GM23338 (cell line): ENCODE data around the gene MLLT10. TPM values are rescaled to one million over a fixed set of nuclear protein-coding genes. Genes with fewer than 3 reads are reported as not detected.

Experiments used
- ATAC-seq: fragments of 200-7000 bp; cut with Tn5 transposase; 3 replicates; pipeline ENCODE4 v1.9.1; 2020
- DNase-seq: peaks from one replicate; pipeline ENCODE4 v3.0.0-alpha.2; 2015; ENCODE audit warnings: low spot score
- H2AFZ ChIP-seq: fragments of 200-600 bp; sonication (generic); 2 replicates; pipeline ENCODE4 v1.8.0; 2016; ENCODE audit warnings: antibody characterized with exemption, mild to moderate bottlenecking, moderate library complexity
- H3F3A ChIP-seq: fragments of 200-600 bp; sonication (generic); replicated peaks from 2 replicates; pipeline ENCODE4 v1.8.0; 2017; ENCODE audit warnings: antibody characterized with exemption, mixed run types, low read depth
- H3K27ac ChIP-seq: fragments of 200-600 bp; sonication (generic); 2 replicates; pipeline ENCODE4 v1.6.1; 2016; ENCODE audit warnings: low read depth
- H3K27me3 ChIP-seq: fragments of 200-600 bp; sonication (generic); 2 replicates; pipeline ENCODE4 v1.8.0; 2016; ENCODE audit warnings: mild to moderate bottlenecking, mixed run types, moderate library complexity; ENCODE audit not compliant: insufficient read depth
- H3K36me3 ChIP-seq: fragments of 200-600 bp; sonication (generic); 2 replicates; pipeline ENCODE4 v1.8.0; 2016; ENCODE audit warnings: mild to moderate bottlenecking; ENCODE audit not compliant: insufficient read depth
- H3K4me1 ChIP-seq: fragments of 200-600 bp; sonication (generic); 2 replicates; pipeline ENCODE4 v1.8.0; 2016; ENCODE audit warnings: mild to moderate bottlenecking, moderate library complexity; ENCODE audit not compliant: insufficient read depth
- H3K4me2 ChIP-seq: fragments of 200-600 bp; sonication (generic); 2 replicates; pipeline ENCODE4 v1.7.1; 2017; ENCODE audit warnings: mixed run types
- H3K4me3 ChIP-seq: fragments of 200-600 bp; sonication (generic); 2 replicates; pipeline ENCODE4 v1.6.1; 2016; ENCODE audit warnings: mixed run types
- H3K79me2 ChIP-seq: fragments of 200-600 bp; sonication (generic); replicated peaks from 2 replicates; pipeline ENCODE4 v1.8.0; 2017; ENCODE audit warnings: mild to moderate bottlenecking; ENCODE audit not compliant: insufficient read depth
- H3K9me2 ChIP-seq: fragments of 200-600 bp; sonication (generic); 2 replicates; pipeline ENCODE4 v1.8.0; 2017; ENCODE audit not compliant: insufficient read depth
- H4K20me1 ChIP-seq: fragments of 200-600 bp; sonication (generic); replicated peaks from 2 replicates; pipeline ENCODE4 v1.8.0; 2017; ENCODE audit warnings: mild to moderate bottlenecking; ENCODE audit not compliant: insufficient read depth
- H3K27ac Mint-ChIP-seq: 2 replicates; pipeline ENCODE4 v1.8.0; 2020; ENCODE audit warnings: inconsistent platforms, mild to moderate bottlenecking, moderate library complexity, mixed read lengths
- H3K27me3 Mint-ChIP-seq: 3 replicates; pipeline ENCODE4 v1.8.0; 2022; ENCODE audit warnings: low read depth, mild to moderate bottlenecking, moderate library complexity, mixed read lengths, inconsistent platforms; ENCODE audit not compliant: insufficient read depth, poor library complexity
- H3K36me3 Mint-ChIP-seq: 3 replicates; pipeline ENCODE4 v1.8.0; 2021; ENCODE audit warnings: low read depth, mild to moderate bottlenecking, inconsistent platforms, moderate library complexity, mixed read lengths
- H3K4me1 Mint-ChIP-seq: 3 replicates; pipeline ENCODE4 v1.8.0; 2020; ENCODE audit warnings: mild to moderate bottlenecking, inconsistent platforms, mixed read lengths
- H3K4me3 Mint-ChIP-seq: 3 replicates; pipeline ENCODE4 v1.8.0; 2021; ENCODE audit warnings: moderate library complexity, mild to moderate bottlenecking, inconsistent platforms, mixed read lengths
- H3K9me3 Mint-ChIP-seq: 3 replicates; pipeline ENCODE4 v1.8.0; 2020; ENCODE audit warnings: moderate library complexity, mild to moderate bottlenecking, inconsistent platforms, mixed read lengths
- ETS1 ChIP-seq: IDR thresholded peaks from 2 replicates; pipeline ENCODE4 v1.6.1; 2016; ENCODE audit warnings: antibody characterized with exemption
- EZH2 ChIP-seq: fragments of 200-600 bp; sonication (generic); IDR thresholded peaks from one replicate; pipeline ENCODE4 v1.8.0; 2017; ENCODE audit warnings: antibody characterized with exemption, mild to moderate bottlenecking, low read depth; ENCODE audit not compliant: unreplicated experiment
- JUNB ChIP-seq: IDR thresholded peaks from one replicate; pipeline ENCODE4 v1.6.1; 2016; ENCODE audit warnings: antibody characterized with exemption; ENCODE audit not compliant: unreplicated experiment
- NANOG ChIP-seq: IDR thresholded peaks from 2 replicates; pipeline ENCODE4 v1.6.1; 2016; ENCODE audit warnings: antibody characterized with exemption, borderline replicate concordance
- POLR2AphosphoS5 ChIP-seq: IDR thresholded peaks from 2 replicates; pipeline ENCODE4 v1.6.1; 2016; ENCODE audit warnings: antibody characterized with exemption, low read depth
- STAT1 ChIP-seq: IDR thresholded peaks from one replicate; pipeline ENCODE4 v1.6.1; 2016; ENCODE audit warnings: antibody characterized with exemption; ENCODE audit not compliant: unreplicated experiment
- ZNF114 ChIP-seq: fragments of 250-450 bp; sonication (Bioruptor Pico); IDR thresholded peaks from 2 replicates; pipeline ENCODE4 v1.5.0; 2020; ENCODE audit warnings: mild to moderate bottlenecking, moderate library complexity
- ZNF331 ChIP-seq: fragments of 250-450 bp; sonication (Bioruptor Pico); IDR thresholded peaks from 2 replicates; pipeline ENCODE4 v1.5.0; 2020; ENCODE audit warnings: low read depth, mild to moderate bottlenecking, moderate library complexity
- polyA plus RNA-seq: library from polyadenylated mRNA; unstranded; fragments of >200 nt; fragmentation: Nextera tagmentation; extraction: Ambion mirVana; gene quantifications from 2 replicates; pipeline ENCODE4 v1.2.1, GENCODE V29; 2016
- total RNA-seq: library from RNA; depleted of rRNA; stranded (reverse); fragments of >200 nt; shearing (Covaris generic); gene quantifications from 2 replicates; pipeline ENCODE4 v1.2.3, GENCODE V29; 2014
- TF ChIP-seq, protein P1 (sequence below), 2 experiments: fragments of 200-600 bp in 1 of 2; sonication (generic) in 1 of 2; conservative IDR thresholded peaks; 2 replicates each; pipeline versions ENCODE4 v1.5.1 to v1.6.1; 2016 to 2017; ENCODE audit warnings: antibody characterized with exemption in 2 of 2, low read depth in 2 of 2, mild to moderate bottlenecking in 2 of 2, moderate library complexity in 1 of 2

MLLT10 gene
- total and polyA plus RNA-seq, 2 experiments from 2014 or later = 28.8 to 55.4 TPM

- H3K27ac ChIP-seq = peak overlapping the region; percentile 35; the same call in 1 of the 2 replicates
- H3K9me2 ChIP-seq = no peaks in the 10 kb centered on the region
- no peaks in the 10 kb centered on the region for H3K9me3 Mint-ChIP-seq
- DNase-seq (peak; percentile 62), ATAC-seq (peak; percentile 20)
- H3K4me1 Mint-ChIP-seq = peaks cover 79% of the 10 kb centered on the region
- H3K79me2 ChIP-seq = no peaks in the 10 kb centered on the region; the same call in 1 of the 2 replicates
- H3K27me3 ChIP-seq = peaks cover 52% of the 10 kb centered on the region
- no peaks in the 10 kb centered on the region for H3K36me3 Mint-ChIP-seq
- H3K27ac Mint-ChIP-seq = peak overlapping the region; percentile 97
- peaks cover 5% of the 10 kb centered on the region; the same call in 1 of the 2 replicates for H3F3A ChIP-seq
- peak overlapping the region; percentile 78 for H3K4me3 Mint-ChIP-seq
- TF ChIP-seq NANOG (no peak), ZNF331 (CRISPR knock-in tag) (no peak), JUNB (no peak), ZNF114 (CRISPR knock-in tag) (no peak), STAT1 (no peak), POLR2AphosphoS5 (no peak), EZH2 (peak; percentile 8)
- TF ChIP-seq, protein P1, sequence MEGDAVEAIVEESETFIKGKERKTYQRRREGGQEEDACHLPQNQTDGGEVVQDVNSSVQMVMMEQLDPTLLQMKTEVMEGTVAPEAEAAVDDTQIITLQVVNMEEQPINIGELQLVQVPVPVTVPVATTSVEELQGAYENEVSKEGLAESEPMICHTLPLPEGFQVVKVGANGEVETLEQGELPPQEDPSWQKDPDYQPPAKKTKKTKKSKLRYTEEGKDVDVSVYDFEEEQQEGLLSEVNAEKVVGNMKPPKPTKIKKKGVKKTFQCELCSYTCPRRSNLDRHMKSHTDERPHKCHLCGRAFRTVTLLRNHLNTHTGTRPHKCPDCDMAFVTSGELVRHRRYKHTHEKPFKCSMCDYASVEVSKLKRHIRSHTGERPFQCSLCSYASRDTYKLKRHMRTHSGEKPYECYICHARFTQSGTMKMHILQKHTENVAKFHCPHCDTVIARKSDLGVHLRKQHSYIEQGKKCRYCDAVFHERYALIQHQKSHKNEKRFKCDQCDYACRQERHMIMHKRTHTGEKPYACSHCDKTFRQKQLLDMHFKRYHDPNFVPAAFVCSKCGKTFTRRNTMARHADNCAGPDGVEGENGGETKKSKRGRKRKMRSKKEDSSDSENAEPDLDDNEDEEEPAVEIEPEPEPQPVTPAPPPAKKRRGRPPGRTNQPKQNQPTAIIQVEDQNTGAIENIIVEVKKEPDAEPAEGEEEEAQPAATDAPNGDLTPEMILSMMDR (conservative IDR thresholded peaks at IDR 0.05; ENCODE audit: low read depth in 2 of 2) = no peak
- H3K27me3 Mint-ChIP-seq = peaks cover 31% of the 10 kb centered on the region
- H3K36me3 ChIP-seq = no peaks in the 10 kb centered on the region
- H3K4me2 ChIP-seq = peak overlapping the region; percentile 85
- no peaks in the 10 kb centered on the region for H4K20me1 ChIP-seq
- 0 out of 2 replicates have a peak overlapping the region, but pooled peaks have one; percentile 12 for H2AFZ ChIP-seq
- peaks cover 74% of the 10 kb centered on the region for H3K4me1 ChIP-seq
- peak overlapping the region; percentile 64 for H3K4me3 ChIP-seq
Observed at GRCh38 chr10:21508706-21509331, 25.2 kb upstream of the MLLT10 start.

DNA sequence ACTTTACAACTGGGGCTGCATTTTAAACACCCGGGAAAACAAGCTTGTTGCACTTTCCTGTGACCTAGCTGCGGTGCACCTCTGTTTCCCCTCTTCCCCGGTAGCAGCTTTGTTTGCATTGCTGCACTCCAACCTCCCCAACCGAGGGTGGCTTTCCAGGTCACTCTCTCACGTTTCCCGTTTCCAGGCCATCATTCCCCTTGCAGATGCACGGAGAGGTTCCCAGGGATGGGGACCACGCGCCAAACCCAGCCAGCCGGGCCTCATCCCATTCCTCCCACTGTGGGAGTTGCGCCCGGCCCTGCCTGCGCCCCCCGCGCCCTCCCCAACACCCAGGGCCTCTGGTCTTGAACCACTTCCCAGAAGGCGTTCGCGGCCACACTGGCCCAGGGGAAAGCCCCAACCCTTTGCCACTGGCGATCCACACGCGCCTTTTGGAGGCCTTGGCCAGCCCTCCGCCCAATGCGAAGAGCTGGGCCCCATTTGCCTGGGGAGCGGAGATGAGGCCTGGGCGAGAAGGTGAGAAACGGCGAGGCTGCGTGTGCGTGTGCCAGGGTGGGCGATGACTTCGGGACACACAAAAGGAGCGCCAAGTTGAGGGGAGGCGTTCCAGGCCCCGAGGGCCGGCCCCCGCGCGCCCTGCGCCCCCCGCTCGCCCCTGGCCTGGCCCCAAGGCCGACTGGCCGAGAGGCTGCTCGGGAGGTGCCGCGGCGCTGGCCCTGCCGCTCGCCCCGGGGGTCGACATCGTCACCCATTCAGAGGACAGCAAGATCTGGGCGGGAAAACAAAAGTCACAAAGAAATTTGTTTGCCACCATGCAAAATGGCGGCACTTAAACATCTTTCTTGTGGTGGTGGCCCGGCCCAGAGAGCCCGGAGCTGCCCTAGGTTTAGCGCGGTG, 24.4 kb upstream of the MLLT10 start:
- peaks cover 32% of the 10 kb centered on the region for H3K27me3 Mint-ChIP-seq
- H3K79me2 ChIP-seq = peaks cover 5% of the 10 kb centered on the region; the same call in 1 of the 2 replicates
- H3K4me1 ChIP-seq = peaks cover 74% of the 10 kb centered on the region
- peaks cover 53% of the 10 kb centered on the region for H3K27me3 ChIP-seq
- no peaks in the 10 kb centered on the region for H3K9me2 ChIP-seq
- H3K4me3 ChIP-seq = peak overlapping the region; percentile 64
- H3K27ac Mint-ChIP-seq = peak overlapping the region; percentile 97
- H3K4me3 Mint-ChIP-seq = peak overlapping the region; percentile 78
- DNase-seq = peak; percentile 83
- H3K9me3 Mint-ChIP-seq = no peaks in the 10 kb centered on the region
- no peaks in the 10 kb centered on the region for H3K36me3 Mint-ChIP-seq
- ATAC-seq = peak; percentile 20
- H3K27ac ChIP-seq = peak overlapping the region; percentile 79
- H3K36me3 ChIP-seq = no peaks in the 10 kb centered on the region
- H4K20me1 ChIP-seq = no peaks in the 10 kb centered on the region
- H2AFZ ChIP-seq = 0 out of 2 replicates have a peak overlapping the region, but pooled peaks have one; percentile 12
- peaks cover 5% of the 10 kb centered on the region; the same call in 1 of the 2 replicates for H3F3A ChIP-seq
- H3K4me1 Mint-ChIP-seq = peaks cover 79% of the 10 kb centered on the region
- peak overlapping the region; percentile 85 for H3K4me2 ChIP-seq
- TF ChIP-seq JUNB (no peak), ETS1 (peak; percentile 41; the same call in 1 of the 2 replicates), STAT1 (no peak), ZNF331 (CRISPR knock-in tag) (no peak), POLR2AphosphoS5 (peak; percentile 38; the same call in 1 of the 2 replicates)
